ENCODE measurements around the gene TMEM60.

Gene TMEM60

GRCh38 chr7:77819021-77819420, 20.8 kb upstream of the TMEM60 start:
- Histone ChIP-seq H3K4me3 (no peak overlapping the region), H3K27me3 (no peaks in the 10 kb centered on the region), H3K9me3 (peaks cover 81% of the 10 kb centered on the region), H3K9ac (no peak overlapping the region), H4K20me1 (no peaks in the 10 kb centered on the region), H3K27ac (no peak overlapping the region), H3K36me3 (peaks cover 49% of the 10 kb centered on the region), H3K4me1 (peaks cover 9% of the 10 kb centered on the region), H3K4me2 (no peak overlapping the region)
- TF ChIP-seq Cebpa-rat (IDR thresholded peaks at IDR 0.05) = no peak

- Histone ChIP-seq H3K27ac (no peak overlapping the region), H3K9me3 (peaks cover 53% of the 10 kb centered on the region), H3K4me3 (no peak overlapping the region), H3K36me3 (peaks cover 25% of the 10 kb centered on the region), H3K4me1 (no peaks in the 10 kb centered on the region), H3K9ac (no peak overlapping the region), H4K20me1 (no peaks in the 10 kb centered on the region), H3K27me3 (no peaks in the 10 kb centered on the region), H3K4me2 (no peak overlapping the region)
- no peak for TF ChIP-seq Cebpa-rat (IDR thresholded peaks at IDR 0.05)
Observed at GRCh38 chr7:77813180-77813579, 14.9 kb upstream of the TMEM60 start.

GRCh38 chr7:77812290-77812685, 14.1 kb upstream of the TMEM60 start:
- Histone ChIP-seq H3K9me3 (peaks cover 53% of the 10 kb centered on the region), H3K9ac (no peak overlapping the region), H3K4me1 (no peaks in the 10 kb centered on the region), H3K27me3 (no peaks in the 10 kb centered on the region), H3K36me3 (peaks cover 18% of the 10 kb centered on the region), H4K20me1 (no peaks in the 10 kb centered on the region), H3K4me2 (no peak overlapping the region), H3K27ac (no peak overlapping the region), H3K4me3 (no peak overlapping the region)
- TF ChIP-seq Cebpa-rat (IDR thresholded peaks at IDR 0.05) = no peak

GRCh38 chr7:77811516-77812289, 13.5 kb upstream of the TMEM60 start:
- H3K4me2 ChIP-seq = no peak overlapping the region
- peaks cover 53% of the 10 kb centered on the region for H3K9me3 ChIP-seq
- H3K9ac ChIP-seq = no peak overlapping the region
- no peaks in the 10 kb centered on the region for H3K27me3 ChIP-seq
- H3K27ac ChIP-seq = no peak overlapping the region
- H3K4me1 ChIP-seq = no peaks in the 10 kb centered on the region
- H3K36me3 ChIP-seq = peaks cover 13% of the 10 kb centered on the region
- no peak for TF ChIP-seq Cebpa-rat (IDR thresholded peaks at IDR 0.05)
- H3K4me3 ChIP-seq = no peak overlapping the region
- H4K20me1 ChIP-seq = no peaks in the 10 kb centered on the region

GRCh38 chr7:77808517-77808916, 10.3 kb upstream of the TMEM60 start:
- Histone ChIP-seq H3K4me3 (no peak overlapping the region), H3K27me3 (no peaks in the 10 kb centered on the region), H3K4me1 (0 out of 2 replicates have a peak, but pooled peaks cover 2% of the 10 kb centered on the region), H4K20me1 (no peaks in the 10 kb centered on the region), H3K9me3 (peaks cover 63% of the 10 kb centered on the region), H3K36me3 (peaks cover 9% of the 10 kb centered on the region; the same call in 1 of the 2 replicates), H3K27ac (no peak overlapping the region), H3K9ac (no peak overlapping the region), H3K4me2 (no peak overlapping the region)
- no peak for TF ChIP-seq Cebpa-rat (IDR thresholded peaks at IDR 0.05)

GRCh38 chr7:77806425-77806824, 8.2 kb upstream of the TMEM60 start:
- no peaks in the 10 kb centered on the region for H3K27me3 ChIP-seq
- no peak overlapping the region for H3K9ac ChIP-seq
- no peak overlapping the region for H3K4me2 ChIP-seq
- no peak for TF ChIP-seq Cebpa-rat (IDR thresholded peaks at IDR 0.05)
- H3K4me1 ChIP-seq = peaks cover 13% of the 10 kb centered on the region
- peaks cover 63% of the 10 kb centered on the region for H3K9me3 ChIP-seq
- peaks cover 9% of the 10 kb centered on the region; the same call in 1 of the 2 replicates for H3K36me3 ChIP-seq
- H3K27ac ChIP-seq = no peak overlapping the region
- H3K4me3 ChIP-seq = no peak overlapping the region
- H4K20me1 ChIP-seq = no peaks in the 10 kb centered on the region

- Histone ChIP-seq H3K4me3 (no peak overlapping the region), H3K27ac (no peak overlapping the region), H3K4me1 (peaks cover 31% of the 10 kb centered on the region), H3K27me3 (no peaks in the 10 kb centered on the region), H4K20me1 (peaks cover 2% of the 10 kb centered on the region; the same call in 1 of the 2 replicates), H3K4me2 (peak overlapping the region; percentile 51), H3K36me3 (peaks cover 5% of the 10 kb centered on the region; the same call in 1 of the 2 replicates), H3K9ac (no peak overlapping the region), H3K9me3 (peaks cover 39% of the 10 kb centered on the region)
- TF ChIP-seq Cebpa-rat (IDR thresholded peaks at IDR 0.05) = no peak
Observed at GRCh38 chr7:77802557-77803405, 4.5 kb upstream of the TMEM60 start.

- no peak for TF ChIP-seq Cebpa-rat (IDR thresholded peaks at IDR 0.05)
- H3K36me3 ChIP-seq = peaks cover under 1% of the 10 kb centered on the region; the same call in 1 of the 2 replicates
- no peak overlapping the region for H3K4me3 ChIP-seq
- peaks cover 47% of the 10 kb centered on the region for H3K4me1 ChIP-seq
- no peaks in the 10 kb centered on the region for H3K27me3 ChIP-seq
- peaks cover 19% of the 10 kb centered on the region for H3K9me3 ChIP-seq
- H3K27ac ChIP-seq = no peak overlapping the region
- H3K4me2 ChIP-seq = peak overlapping the region; percentile 86
- no peak overlapping the region for H3K9ac ChIP-seq
- peaks cover 17% of the 10 kb centered on the region for H4K20me1 ChIP-seq
Observed at GRCh38 chr7:77800730-77801129, 2.5 kb upstream of the TMEM60 start.

GRCh38 chr7:77800158-77800557, 1.9 kb upstream of the TMEM60 start:
- H3K4me1 ChIP-seq = peaks cover 48% of the 10 kb centered on the region
- no peak for TF ChIP-seq Cebpa-rat (IDR thresholded peaks at IDR 0.05)
- peak overlapping the region; percentile 89; the same call in 1 of the 2 replicates for H3K9ac ChIP-seq
- peaks cover 13% of the 10 kb centered on the region for H3K9me3 ChIP-seq
- H3K36me3 ChIP-seq = peaks cover 2% of the 10 kb centered on the region
- H4K20me1 ChIP-seq = peaks cover 19% of the 10 kb centered on the region
- no peak overlapping the region for H3K27ac ChIP-seq
- H3K4me2 ChIP-seq = peak overlapping the region; percentile 86
- no peaks in the 10 kb centered on the region for H3K27me3 ChIP-seq
- peak overlapping the region; percentile 93 for H3K4me3 ChIP-seq

Measured in BLaER1 (cell line).